NCI-H774 (cell line): ENCODE data around the gene KRTAP4-8.
"Not testable (repeated sequence)": the region's sequence is repeated elsewhere in the genome, so short reads cannot be mapped to it uniquely, and the experiment has no call there.

ENCODE experiments used
- DNase-seq: peaks from one replicate; lab custom pipeline; 2025; lab: John Stamatoyannopoulos, UW

The KRTAP4-8 gene

DNA sequence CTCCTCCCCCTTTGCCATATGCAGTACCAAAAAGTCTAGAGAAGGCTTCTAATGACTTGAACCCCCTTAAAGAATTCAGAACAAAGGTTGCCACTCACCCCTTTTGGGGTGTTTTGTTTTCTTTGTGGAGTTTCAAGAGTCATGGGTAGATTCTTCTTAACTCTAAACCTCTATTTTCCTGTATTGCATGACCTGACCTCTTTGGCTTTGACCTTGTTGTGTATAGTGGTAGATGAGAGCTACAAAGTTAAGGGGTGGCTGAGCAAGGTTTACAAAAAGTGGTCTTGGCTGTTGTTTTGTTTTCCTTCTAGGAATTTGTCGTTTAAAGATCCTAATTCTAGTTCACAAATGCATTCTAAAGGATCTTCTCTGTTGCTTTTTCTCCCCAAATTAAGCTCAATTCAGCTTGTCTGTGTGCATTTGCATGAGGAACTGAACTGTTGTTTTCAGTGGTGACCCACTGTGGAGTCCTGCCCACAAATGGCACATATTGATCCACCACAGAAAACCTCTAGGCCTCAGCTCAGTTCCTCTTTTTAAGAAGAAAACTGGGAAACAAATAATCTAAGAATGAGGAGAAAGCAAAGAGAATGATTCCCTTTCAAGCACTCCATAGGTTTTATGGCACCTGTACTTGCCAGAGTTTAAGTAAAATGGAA is 10.9 kb upstream of the KRTAP4-8 start:
- not testable (repeated sequence) for DNase-seq

GRCh38 chr17:41107941-41108450 is 10.1 kb upstream of the KRTAP4-8 start:
- no peak for DNase-seq

- not testable (repeated sequence) for DNase-seq
Observed at GRCh38 chr17:41105347-41105746, 7.4 kb upstream of the KRTAP4-8 start, which contains the start of gene KRTAP4-9. TSS of gene KRTAP4-9 (plus strand) at chr17:41105389. CDS start at chr17:41105389, 0 bp downstream.

- not testable (repeated sequence) for DNase-seq
Observed at GRCh38 chr17:41104386-41105038, 6.6 kb upstream of the KRTAP4-8 start.

GRCh38 chr17:41103896-41104295 is 6.0 kb upstream of the KRTAP4-8 start:
- no peak for DNase-seq

GRCh38 chr17:41101586-41102259 is 3.8 kb upstream of the KRTAP4-8 start, which contains the start of gene KRTAP4-16:
TSS of gene KRTAP4-16 (minus strand) at chr17:41102209. CDS start at chr17:41102209, 0 bp downstream.
- DNase-seq: no peak

GRCh38 chr17:41099682-41100480 is 1.9 kb upstream of the KRTAP4-8 start:
- not testable (repeated sequence) for DNase-seq

DNA sequence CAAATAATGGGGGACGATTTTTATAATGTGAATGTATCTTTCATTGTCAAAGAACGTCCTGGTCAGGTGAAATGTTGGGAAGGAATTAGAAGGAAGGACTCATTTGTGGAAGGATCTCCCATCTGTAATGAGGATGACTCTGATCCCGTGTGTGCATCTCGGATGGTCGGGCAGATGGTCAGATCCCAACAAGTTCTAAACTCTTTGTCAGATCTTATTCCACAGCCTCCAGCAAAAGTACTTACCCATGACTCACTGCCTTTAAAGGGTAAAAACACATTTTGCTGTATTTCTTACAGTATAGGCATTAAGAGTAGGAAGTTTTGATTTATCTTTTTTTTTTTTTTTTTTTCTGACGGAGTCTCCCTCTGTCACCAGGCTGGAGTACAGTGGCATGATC is 539 bp upstream of the KRTAP4-8 start:
- DNase-seq: no peak

DNA sequence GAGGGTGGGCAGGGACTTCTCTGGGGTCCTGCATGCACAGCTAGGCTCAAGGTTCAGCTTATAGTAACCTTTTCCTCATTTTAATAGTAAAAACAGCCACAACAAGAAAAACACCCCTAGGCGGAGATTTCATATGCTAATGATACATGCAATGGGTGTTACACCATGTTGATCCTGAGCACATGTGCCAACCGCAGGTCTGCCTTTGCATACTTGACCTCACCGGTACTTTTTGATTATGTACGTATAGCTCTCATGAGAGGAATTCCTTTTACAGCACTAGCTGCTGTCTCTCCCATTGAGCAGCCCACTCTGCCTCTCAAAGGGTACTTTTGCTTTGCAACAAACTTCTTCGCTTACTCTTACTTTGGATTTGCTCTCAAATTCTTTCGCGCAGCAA is 1.9 kb downstream of the KRTAP4-8 start:
- DNase-seq: no peak

GRCh38 chr17:41088760-41089352 is 9.1 kb downstream of the KRTAP4-8 start:
- not testable (repeated sequence) for DNase-seq

- DNase-seq: not testable (repeated sequence)
Observed at GRCh38 chr17:41084100-41084856, 13.7 kb downstream of the KRTAP4-8 start, which contains the start of gene KRTAP4-7. TSS of gene KRTAP4-7 (plus strand) at chr17:41084150. CDS start at chr17:41084207, 57 bp downstream.

DNA sequence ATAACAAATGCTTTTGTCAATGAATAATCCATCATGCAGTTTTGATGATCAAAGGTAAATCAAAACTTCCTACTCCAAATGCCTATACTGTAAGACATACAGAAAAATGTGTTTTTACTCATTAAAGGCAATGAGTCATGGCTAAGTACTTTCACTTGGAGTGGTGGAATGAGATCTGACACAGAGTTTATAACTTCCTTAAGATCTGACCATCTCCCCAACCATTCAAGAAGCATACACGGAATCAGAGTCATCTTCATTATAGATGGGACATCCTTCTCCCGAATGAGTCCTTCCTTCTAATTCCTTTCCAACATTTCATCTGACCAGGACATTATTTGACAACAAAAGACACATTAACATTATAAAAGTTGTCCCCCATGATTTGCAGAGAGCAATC is 14.5 kb downstream of the KRTAP4-8 start:
- not testable (repeated sequence) for DNase-seq

DNA sequence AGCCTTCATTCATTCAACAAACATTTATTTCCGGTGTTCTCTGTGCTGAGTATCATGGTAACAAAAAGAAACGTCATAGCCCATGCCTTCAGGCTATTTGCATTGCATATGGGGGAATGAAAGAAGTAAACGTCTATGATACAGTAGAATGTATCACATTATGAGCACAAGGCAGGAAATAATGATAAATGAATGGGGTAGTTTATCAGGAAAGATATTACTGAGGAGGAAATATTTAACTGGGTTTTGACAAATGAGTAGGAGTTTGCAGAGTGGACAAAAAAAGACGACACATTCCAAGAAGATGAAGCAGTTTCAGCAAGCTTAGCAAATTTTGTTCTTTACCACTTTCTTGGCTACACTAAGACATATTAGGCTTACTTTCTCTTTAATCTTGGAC is 15.3 kb downstream of the KRTAP4-8 start:
- DNase-seq: no peak

DNA sequence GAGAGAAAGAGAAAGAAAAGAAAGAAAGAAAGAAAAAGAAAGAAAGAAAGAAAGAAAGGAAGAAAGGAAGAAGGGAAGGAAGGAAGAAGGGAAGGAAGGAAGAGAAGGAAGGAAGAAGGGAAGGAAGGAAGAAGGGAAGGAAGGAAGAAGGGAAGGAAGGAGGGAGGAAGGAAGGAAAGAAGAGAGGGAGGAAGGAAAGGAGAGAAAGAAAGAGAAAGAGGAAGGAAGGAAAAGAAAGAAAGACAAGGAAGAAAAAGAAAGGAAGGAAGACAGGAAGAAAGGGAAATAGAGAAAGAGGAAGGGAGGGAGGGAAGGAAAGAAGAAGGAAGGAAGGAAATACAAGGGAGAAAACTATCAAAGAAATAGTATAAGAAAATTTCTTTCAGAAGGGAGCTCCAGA is 21.2 kb downstream of the KRTAP4-8 start:
- DNase-seq: no peak

- DNase-seq: no peak
Observed at GRCh38 chr17:41073676-41074075, 24.3 kb downstream of the KRTAP4-8 start.

DNA sequence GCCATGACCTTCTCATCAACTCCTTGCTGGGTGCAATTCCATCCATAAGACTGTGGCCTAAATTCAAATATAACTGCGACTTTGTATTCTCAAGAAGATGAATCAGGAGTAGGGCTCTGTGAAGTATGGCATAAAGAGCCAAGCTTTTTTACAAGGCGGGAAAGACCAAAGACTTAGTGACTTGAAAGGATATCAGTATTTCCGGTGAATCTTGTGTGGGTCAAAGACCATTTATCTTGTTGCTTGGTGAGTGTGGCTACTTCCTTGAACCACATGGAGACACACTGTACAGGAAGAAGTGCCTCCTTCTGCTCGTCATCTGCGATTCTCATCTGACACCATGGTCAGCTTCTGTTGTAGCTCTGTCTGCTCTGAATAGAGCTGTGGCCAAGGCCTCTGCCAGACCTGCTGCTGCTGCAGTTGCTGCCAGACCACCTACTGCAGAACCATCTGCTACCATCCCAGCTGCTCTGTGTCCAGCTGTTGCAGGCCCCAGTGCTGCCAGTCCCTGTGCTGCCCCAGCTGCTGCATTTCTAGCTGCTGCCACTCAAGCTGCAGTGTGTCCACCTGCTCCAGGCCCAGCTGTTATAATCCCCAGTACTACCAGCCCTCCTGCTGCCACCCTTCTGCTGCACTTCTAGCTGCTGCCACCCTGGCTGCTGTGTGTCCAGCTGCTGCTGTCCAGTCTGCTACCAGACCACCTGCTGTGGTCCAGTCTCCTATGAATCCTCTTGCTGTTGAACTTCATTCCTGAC is 26.2 kb downstream of the KRTAP4-8 start:
- peak; percentile 63 for DNase-seq

DNA sequence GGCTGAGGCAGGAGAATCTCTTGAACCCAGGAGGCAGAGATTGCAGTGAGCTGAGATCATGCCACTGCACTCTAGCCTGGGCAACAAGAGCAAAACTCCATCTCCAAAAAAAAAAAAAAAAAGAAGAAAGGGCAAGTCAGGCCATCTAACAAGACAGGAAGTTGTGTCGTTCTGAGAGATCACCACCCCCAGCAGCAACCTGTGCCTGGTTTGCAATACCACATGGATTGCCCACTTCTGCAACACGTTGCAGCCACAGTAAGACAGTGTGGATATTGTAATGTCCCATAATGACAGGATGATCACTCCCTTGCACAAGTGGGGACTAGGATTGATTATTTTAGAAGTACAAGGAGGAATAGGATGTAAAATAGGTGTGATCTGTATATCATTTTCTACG is 28.9 kb downstream of the KRTAP4-8 start:
- no peak for DNase-seq

GRCh38 chr17:41067281-41067680 is 30.7 kb downstream of the KRTAP4-8 start:
- DNase-seq: no peak

DNA sequence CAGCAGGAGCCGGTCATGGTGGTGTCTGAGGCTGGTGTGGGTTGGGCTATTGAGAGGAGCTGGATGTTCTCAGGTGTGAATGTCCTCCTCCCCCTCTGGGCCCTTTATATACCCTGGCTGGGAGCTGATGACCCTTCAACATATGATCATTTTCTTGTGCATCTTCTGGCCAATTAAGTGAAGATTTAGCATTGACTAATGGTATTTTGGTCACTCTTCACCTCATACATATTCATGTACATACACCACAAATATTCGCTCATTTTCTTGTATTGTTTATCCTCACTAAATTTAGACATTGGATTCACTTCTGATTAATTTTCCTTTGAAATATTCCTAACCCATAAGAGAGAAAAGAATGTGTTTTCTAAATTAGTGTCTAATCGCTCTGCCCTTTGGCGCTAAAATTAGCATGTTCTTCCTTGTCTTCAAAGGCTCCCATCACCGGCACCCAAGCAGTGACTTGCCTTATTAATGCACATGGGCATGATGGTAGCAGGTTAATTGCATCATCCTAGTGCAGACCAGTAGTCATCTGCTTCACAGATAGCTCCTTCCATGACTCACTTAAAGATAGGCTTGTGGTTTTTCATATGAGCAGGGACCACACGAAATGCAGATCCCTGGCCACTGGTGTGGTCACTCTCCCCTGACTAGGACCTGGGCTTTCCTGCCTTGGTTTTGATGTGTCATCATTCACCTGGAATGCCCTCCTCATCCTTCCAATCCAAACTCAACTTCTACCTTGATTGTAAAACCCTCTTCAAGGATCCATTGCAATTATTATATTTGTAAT is 31.9 kb downstream of the KRTAP4-8 start, which contains the start of gene KRTAP2-4:
KRTAP2-4 (minus strand) TSS at position 51 of the 796 bp plus-strand sequence; CDS start at position 17, 34 bp downstream.
- no peak for DNase-seq
